ENCODE data around the gene PHF12.

Gene PHF12

GRCh38 chr17:28873839-28874238, 77.5 kb downstream of the PHF12 start:
- DNase-seq, result no peak

GRCh38 chr17:28871056-28871579, 80.2 kb downstream of the PHF12 start:
- H3K4me1 Mint-ChIP-seq, result peaks cover 21% of the 10 kb centered on the region
- H3K27ac Mint-ChIP-seq, result peak overlapping the region; percentile 78
- ATAC-seq, result peak; percentile 70
- no peaks in the 10 kb centered on the region for H3K36me3 Mint-ChIP-seq (ENCODE audit: low read depth)
- no peaks in the 10 kb centered on the region for H3K27me3 Mint-ChIP-seq
- H3K9me3 Mint-ChIP-seq, result no peaks in the 10 kb centered on the region
- peak; percentile 30 for DNase-seq
- no peak overlapping the region for H3K4me3 Mint-ChIP-seq

More at GRCh38 chr17:28873839-28874238, 77.5 kb downstream of the PHF12 start:
- H3K4me1 Mint-ChIP-seq, result peaks cover 45% of the 10 kb centered on the region
- ATAC-seq, result no peak
- no peaks in the 10 kb centered on the region for H3K27me3 Mint-ChIP-seq
- H3K4me3 Mint-ChIP-seq, result no peak overlapping the region
- no peak overlapping the region for H3K27ac Mint-ChIP-seq
- H3K36me3 Mint-ChIP-seq (ENCODE audit: low read depth), result peaks cover 3% of the 10 kb centered on the region
- H3K9me3 Mint-ChIP-seq, result no peaks in the 10 kb centered on the region

DNA sequence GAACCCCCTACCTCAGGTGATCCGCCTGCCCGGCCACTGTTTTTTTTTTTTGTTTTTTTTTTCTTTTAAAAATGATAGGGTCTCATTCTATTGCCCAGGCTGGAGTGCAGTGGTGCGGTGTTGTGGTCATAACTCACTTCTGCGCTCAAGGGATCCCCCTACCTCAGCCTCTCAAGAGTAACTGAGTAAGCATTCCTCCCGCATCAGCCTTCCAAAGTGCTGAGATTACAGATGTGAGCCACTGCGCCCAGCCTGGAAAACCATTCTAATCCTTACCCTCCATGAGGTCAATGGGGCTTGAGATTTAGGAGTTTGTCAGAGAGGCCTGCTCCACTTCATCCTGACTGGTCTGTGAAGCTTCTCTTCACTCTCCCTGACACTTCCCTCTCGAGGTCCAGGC, 84.0 kb downstream of the PHF12 start:
- Mint-ChIP-seq H3K9me3 (no peaks in the 10 kb centered on the region), H3K4me1 (peaks cover 16% of the 10 kb centered on the region), H3K36me3 (ENCODE audit: low read depth) (no peaks in the 10 kb centered on the region), H3K4me3 (no peak overlapping the region), H3K27ac (no peak overlapping the region), H3K27me3 (no peaks in the 10 kb centered on the region)
- no peak for DNase-seq
- ATAC-seq, result no peak

- ATAC-seq (no peak), DNase-seq (no peak)
- Mint-ChIP-seq H3K4me3 (no peak overlapping the region), H3K27me3 (no peaks in the 10 kb centered on the region), H3K9me3 (no peaks in the 10 kb centered on the region), H3K36me3 (ENCODE audit: low read depth) (no peaks in the 10 kb centered on the region), H3K4me1 (peaks cover 6% of the 10 kb centered on the region), H3K27ac (peak overlapping the region; percentile 40)
Observed at GRCh38 chr17:28865946-28866752, 85.2 kb downstream of the PHF12 start.

DNA sequence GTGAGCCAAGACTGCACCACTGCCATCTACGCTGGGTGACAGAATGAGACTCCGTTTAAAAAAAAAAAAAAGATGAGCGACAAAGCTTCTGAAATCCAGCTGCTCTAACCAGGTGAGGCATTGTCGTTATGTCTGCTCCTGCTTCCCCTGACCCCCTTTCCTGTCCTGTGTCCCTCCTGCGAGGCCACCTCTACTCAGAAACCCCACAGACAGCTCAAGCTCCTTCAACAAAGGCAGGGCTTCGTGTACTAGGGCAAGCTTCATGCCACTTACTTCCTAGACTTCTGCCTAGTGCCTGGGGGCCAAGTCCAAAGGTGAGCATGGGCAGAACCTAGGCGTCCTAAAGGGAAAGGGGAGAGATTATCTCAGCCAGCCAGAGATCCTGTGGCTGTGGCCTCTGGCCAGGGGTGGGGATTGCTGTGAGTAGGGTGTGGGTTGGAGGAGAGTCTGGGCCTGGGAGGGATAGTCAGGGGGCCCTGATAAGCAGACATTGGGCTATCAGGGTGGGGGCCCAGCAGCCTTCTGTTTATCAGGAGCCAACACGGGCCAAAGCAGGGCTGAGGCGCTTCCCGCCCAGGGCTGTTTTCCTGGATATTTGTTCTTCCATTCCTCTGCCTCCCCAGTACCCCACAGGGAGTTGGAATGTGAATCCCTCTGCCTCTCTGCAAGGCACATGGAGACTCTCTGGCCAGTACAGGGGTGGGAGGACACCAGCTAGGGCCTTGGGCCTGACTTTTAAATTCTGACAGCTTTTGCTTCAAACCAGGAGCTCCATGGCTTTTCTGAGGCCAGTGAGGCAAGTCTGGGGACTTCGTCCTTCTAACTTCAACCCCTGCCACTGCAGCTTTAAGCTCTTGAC, 86.1 kb downstream of the PHF12 start:
- DNase-seq, result no peak
- no peak for ATAC-seq

DNA sequence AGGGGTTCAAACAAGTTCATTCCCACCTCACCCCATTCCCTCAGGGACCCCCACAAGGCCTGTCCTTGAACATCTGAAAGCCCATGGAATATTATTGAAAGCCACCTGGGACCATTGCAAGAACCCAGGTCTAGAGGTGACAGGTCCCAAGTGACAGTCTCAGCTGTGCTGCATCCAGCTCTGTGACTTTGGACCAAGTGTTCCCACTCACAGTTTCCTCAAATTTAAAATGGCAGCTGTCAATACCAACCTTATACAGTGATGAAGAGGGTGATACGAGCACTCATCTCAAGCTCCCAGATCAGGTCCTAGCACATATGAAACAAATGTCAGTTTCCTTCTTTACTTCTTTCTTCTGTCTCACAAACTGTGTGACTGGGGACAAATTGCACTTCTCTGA, 87.4 kb downstream of the PHF12 start:
- Mint-ChIP-seq H3K9me3 (no peaks in the 10 kb centered on the region), H3K4me1 (peaks cover 3% of the 10 kb centered on the region), H3K27me3 (no peaks in the 10 kb centered on the region), H3K36me3 (ENCODE audit: low read depth) (peaks cover 8% of the 10 kb centered on the region), H3K4me3 (no peak overlapping the region), H3K27ac (no peak overlapping the region)
- ATAC-seq, result no peak
- DNase-seq, result no peak

More for the DNA sequence above, 86.1 kb downstream of the PHF12 start:
- H3K9me3 Mint-ChIP-seq, result no peaks in the 10 kb centered on the region
- no peaks in the 10 kb centered on the region for H3K27me3 Mint-ChIP-seq
- no peak overlapping the region for H3K27ac Mint-ChIP-seq
- H3K4me1 Mint-ChIP-seq, result peaks cover 3% of the 10 kb centered on the region
- H3K36me3 Mint-ChIP-seq (ENCODE audit: low read depth), result peaks cover 4% of the 10 kb centered on the region
- H3K4me3 Mint-ChIP-seq, result no peak overlapping the region

DNA sequence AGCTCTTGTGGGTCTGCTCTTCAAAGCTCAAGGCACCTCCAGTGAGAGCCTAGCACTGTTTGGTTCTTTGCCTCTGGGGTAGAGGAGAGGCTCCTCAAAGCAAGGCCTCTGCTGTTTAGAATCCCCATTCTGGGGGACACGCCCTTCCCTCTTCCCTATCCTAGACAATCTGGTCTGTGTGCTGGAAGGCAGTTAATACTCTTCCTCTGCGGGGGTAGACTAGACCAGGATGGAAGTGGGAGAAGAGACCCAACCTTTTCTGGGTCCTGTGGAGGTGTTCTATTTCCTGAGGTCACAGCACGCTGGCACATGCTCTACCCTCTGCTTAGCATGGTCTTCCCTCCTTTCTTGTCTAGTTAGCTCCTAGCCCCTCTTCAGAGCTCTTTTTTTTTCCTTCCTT, 88.8 kb downstream of the PHF12 start:
- Mint-ChIP-seq H3K4me3 (no peak overlapping the region), H3K27me3 (no peaks in the 10 kb centered on the region), H3K36me3 (ENCODE audit: low read depth) (peaks cover 20% of the 10 kb centered on the region), H3K4me1 (peaks cover 13% of the 10 kb centered on the region), H3K9me3 (no peaks in the 10 kb centered on the region), H3K27ac (no peak overlapping the region)
- DNase-seq (no peak), ATAC-seq (no peak)

GRCh38 chr17:28861393-28862203, 89.7 kb downstream of the PHF12 start:
- H3K36me3 Mint-ChIP-seq (ENCODE audit: low read depth), result peaks cover 21% of the 10 kb centered on the region
- H3K4me1 Mint-ChIP-seq, result peaks cover 20% of the 10 kb centered on the region
- no peak for ATAC-seq
- DNase-seq, result no peak
- no peak overlapping the region for H3K27ac Mint-ChIP-seq
- no peaks in the 10 kb centered on the region for H3K9me3 Mint-ChIP-seq
- no peaks in the 10 kb centered on the region for H3K27me3 Mint-ChIP-seq
- no peak overlapping the region for H3K4me3 Mint-ChIP-seq

- Mint-ChIP-seq H3K9me3 (no peaks in the 10 kb centered on the region), H3K27me3 (no peaks in the 10 kb centered on the region)
- DNase-seq, result no peak
Observed at GRCh38 chr17:28860363-28860808, 90.9 kb downstream of the PHF12 start.

GRCh38 chr17:28858801-28859355, 92.4 kb downstream of the PHF12 start:
- no peak for ATAC-seq
- H3K36me3 Mint-ChIP-seq (ENCODE audit: low read depth), result peaks cover 24% of the 10 kb centered on the region
- no peaks in the 10 kb centered on the region for H3K27me3 Mint-ChIP-seq
- H3K27ac Mint-ChIP-seq, result peak overlapping the region; percentile 77
- H3K4me3 Mint-ChIP-seq, result no peak overlapping the region
- no peaks in the 10 kb centered on the region for H3K9me3 Mint-ChIP-seq
- DNase-seq, result no peak
- H3K4me1 Mint-ChIP-seq, result peaks cover 38% of the 10 kb centered on the region

More at GRCh38 chr17:28860363-28860808, 90.9 kb downstream of the PHF12 start:
- no peak for ATAC-seq
- H3K36me3 Mint-ChIP-seq (ENCODE audit: low read depth), result peaks cover 21% of the 10 kb centered on the region
- no peak overlapping the region for H3K4me3 Mint-ChIP-seq
- no peak overlapping the region for H3K27ac Mint-ChIP-seq
- peaks cover 28% of the 10 kb centered on the region for H3K4me1 Mint-ChIP-seq

DNA sequence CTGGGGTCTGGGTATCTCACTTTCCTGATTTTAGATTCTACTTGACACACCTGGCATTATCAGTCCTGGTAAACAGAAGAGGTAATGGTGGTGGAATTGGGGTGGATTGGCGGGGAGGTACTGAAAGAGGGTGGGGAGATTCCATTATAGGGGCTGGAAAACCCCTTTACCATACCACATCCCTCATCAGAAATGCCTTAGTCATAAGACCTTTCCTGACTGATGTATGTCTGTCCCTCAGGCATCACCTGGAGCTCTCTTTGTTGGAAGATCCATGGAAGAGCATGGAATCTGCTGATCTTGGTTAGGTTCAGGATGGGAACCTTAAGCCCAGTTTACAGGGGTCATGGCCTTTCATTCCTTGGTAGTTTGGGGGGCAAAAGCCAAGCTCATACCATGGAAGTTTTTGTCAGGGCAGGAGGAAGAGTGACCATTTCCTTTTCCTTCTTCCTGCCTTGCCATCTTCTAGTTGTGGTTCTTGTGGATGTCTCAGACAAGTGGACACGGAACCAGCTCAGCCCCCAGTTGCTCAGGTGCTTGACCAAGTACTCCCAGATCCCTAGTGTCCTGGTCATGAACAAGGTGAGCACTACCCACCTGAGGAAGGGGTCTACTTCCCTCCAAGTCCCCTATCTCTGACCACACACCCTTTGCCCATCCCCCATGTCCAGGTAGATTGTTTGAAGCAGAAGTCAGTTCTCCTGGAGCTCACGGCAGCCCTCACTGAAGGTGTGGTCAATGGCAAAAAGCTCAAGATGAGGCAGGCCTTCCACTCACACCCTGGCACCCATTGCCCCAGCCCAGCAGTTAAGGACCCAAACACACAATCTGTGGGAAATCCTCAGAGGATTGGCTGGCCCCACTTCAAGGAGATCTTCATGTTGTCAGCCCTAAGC, 93.2 kb downstream of the PHF12 start:
- H3K27ac Mint-ChIP-seq, result peak overlapping the region; percentile 77
- no peak for ATAC-seq
- no peaks in the 10 kb centered on the region for H3K27me3 Mint-ChIP-seq
- H3K36me3 Mint-ChIP-seq (ENCODE audit: low read depth), result peaks cover 24% of the 10 kb centered on the region
- H3K9me3 Mint-ChIP-seq, result no peaks in the 10 kb centered on the region
- no peak overlapping the region for H3K4me3 Mint-ChIP-seq
- no peak for DNase-seq
- H3K4me1 Mint-ChIP-seq, result peaks cover 39% of the 10 kb centered on the region

DNA sequence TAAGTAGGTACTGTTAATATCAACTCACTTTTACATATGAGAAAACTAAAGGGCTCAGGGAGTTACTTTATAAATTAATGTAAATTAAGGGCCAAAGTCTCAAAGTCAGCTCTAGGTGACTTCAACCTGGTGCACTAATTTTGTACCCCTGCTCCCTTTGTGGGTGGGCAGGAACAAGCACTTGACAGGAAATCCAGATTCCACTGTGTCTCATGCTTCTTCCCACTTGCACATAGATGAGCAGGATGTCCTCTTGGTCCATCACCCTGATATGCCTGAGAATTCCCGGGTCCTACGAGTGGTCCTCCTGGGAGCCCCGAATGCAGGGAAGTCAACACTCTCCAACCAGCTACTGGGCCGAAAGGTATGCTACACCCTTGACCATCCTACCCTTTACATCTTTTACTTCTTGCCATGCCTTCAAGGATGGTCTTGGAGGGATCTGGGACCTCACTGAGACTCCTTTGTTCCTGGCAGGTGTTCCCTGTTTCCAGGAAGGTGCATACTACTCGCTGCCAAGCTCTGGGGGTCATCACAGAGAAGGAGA, 95.2 kb downstream of the PHF12 start:
- DNase-seq (no peak), ATAC-seq (no peak)
- H3K36me3 Mint-ChIP-seq (ENCODE audit: low read depth), result peaks cover 24% of the 10 kb centered on the region
- H3K4me3 Mint-ChIP-seq, result peak overlapping the region; percentile 95
- H3K4me1 Mint-ChIP-seq, result peaks cover 39% of the 10 kb centered on the region
- H3K27me3 Mint-ChIP-seq, result no peaks in the 10 kb centered on the region
- H3K27ac Mint-ChIP-seq, result peak overlapping the region; percentile 98
- no peaks in the 10 kb centered on the region for H3K9me3 Mint-ChIP-seq

DNA sequence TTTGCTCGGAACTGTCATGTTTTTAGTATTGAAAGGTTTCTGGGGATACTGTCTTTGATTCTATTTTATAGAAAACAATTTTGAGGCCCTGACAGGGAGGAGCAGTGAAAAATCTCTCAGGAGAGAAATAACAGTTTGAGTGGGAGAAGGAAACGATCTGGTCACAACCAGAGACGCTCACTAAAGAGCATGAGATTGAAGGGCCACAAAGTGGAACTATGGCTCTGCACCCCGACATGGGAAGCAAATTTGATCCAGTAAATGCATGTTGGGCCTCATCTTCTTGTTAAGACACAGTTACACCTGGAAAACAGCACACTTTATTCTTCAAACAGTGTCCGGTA, 96.0 kb downstream of the PHF12 start:
- Mint-ChIP-seq H3K4me1 (peaks cover 39% of the 10 kb centered on the region), H3K27me3 (no peaks in the 10 kb centered on the region), H3K36me3 (ENCODE audit: low read depth) (peaks cover 21% of the 10 kb centered on the region), H3K9me3 (no peaks in the 10 kb centered on the region), H3K4me3 (peak overlapping the region; percentile 95), H3K27ac (peak overlapping the region; percentile 98)
- no peak for DNase-seq
- ATAC-seq, result no peak
